CD4-positive, alpha-beta T cell treated with Interleukin-10 for 1 hour (primary cell): Measurements from ENCODE around the gene CBX4.

ENCODE experiments used
- DNase-seq: peaks from one replicate; pipeline ENCODE4 v3.0.0-alpha.2; 2020

Gene CBX4

GRCh38 chr17:79839356-79840268, at the start of gene CBX4:
Gene CBX4 (minus strand): TSS chr17:79839440. CDS start chr17:79839251, 189 bp downstream.
- DNase-seq: peak; percentile 95

GRCh38 chr17:79888009-79888540, 48.8 kb upstream of the CBX4 start:
- no peak for DNase-seq

GRCh38 chr17:79887451-79887991, 48.3 kb upstream of the CBX4 start:
- DNase-seq: no peak

GRCh38 chr17:79883202-79883601, 44.0 kb upstream of the CBX4 start:
- no peak for DNase-seq

- DNase-seq: no peak
These were observed 39.2 kb upstream of the CBX4 start for GRCh38 chr17:79878329-79878947.

GRCh38 chr17:79877041-79877440, 37.8 kb upstream of the CBX4 start:
- DNase-seq: no peak

- no peak for DNase-seq
These were observed 36.3 kb upstream of the CBX4 start for GRCh38 chr17:79875511-79875910.

GRCh38 chr17:79874329-79874981, 35.2 kb upstream of the CBX4 start:
- DNase-seq: peak; percentile 56

- no peak for DNase-seq
These were observed 34.3 kb upstream of the CBX4 start for GRCh38 chr17:79873583-79873982.

GRCh38 chr17:79872762-79873161, 33.5 kb upstream of the CBX4 start:
- no peak for DNase-seq

GRCh38 chr17:79871131-79871530, 31.9 kb upstream of the CBX4 start:
- DNase-seq: no peak

- no peak for DNase-seq
These were observed 31.3 kb upstream of the CBX4 start for GRCh38 chr17:79870540-79870939.

- no peak for DNase-seq
These were observed 27.7 kb upstream of the CBX4 start for GRCh38 chr17:79866791-79867518.

GRCh38 chr17:79865351-79866210, 26.3 kb upstream of the CBX4 start:
- DNase-seq: no peak

GRCh38 chr17:79864617-79865250, 25.5 kb upstream of the CBX4 start:
- DNase-seq: no peak

GRCh38 chr17:79864147-79864546, 24.9 kb upstream of the CBX4 start:
- DNase-seq: no peak

GRCh38 chr17:79862771-79863440, 23.7 kb upstream of the CBX4 start:
- no peak for DNase-seq

GRCh38 chr17:79862238-79862637, 23.0 kb upstream of the CBX4 start:
- DNase-seq: no peak

- DNase-seq: no peak
These were observed 22.4 kb upstream of the CBX4 start for GRCh38 chr17:79861413-79862216.
